SK-N-SH treated with all-trans-retinoic acid at 6 μM for 48 hours (cell line): ENCODE results near the gene RNF166.
A peak's percentile ranks its signal among the peaks of the same experiment; 100 is the strongest.

Source experiments
- ATAC-seq: fragments of 200-7000 bp; cut with Tn5 transposase; 3 replicates; pipeline ENCODE4 v1.9.1; 2020; ENCODE audit warnings: mild to moderate bottlenecking, moderate library complexity
- ARNTL ChIP-seq: fragments of 450-650 bp; formaldehyde crosslinking; IDR thresholded peaks from 2 replicates; pipeline ENCODE4 v1.5.0; 2020; ENCODE audit warnings: low read depth, mild to moderate bottlenecking, moderate library complexity, borderline replicate concordance
- BACH2 ChIP-seq: fragments of 250-450 bp; sonication (Bioruptor Pico); IDR thresholded peaks from 2 replicates; pipeline ENCODE4 v1.9.0; 2021; ENCODE audit warnings: mild to moderate bottlenecking, borderline replicate concordance
- CSDC2 ChIP-seq: fragments of 250-450 bp; sonication (Bioruptor Pico); IDR thresholded peaks from 2 replicates; pipeline ENCODE4 v1.5.0; 2020; ENCODE audit warnings: mild to moderate bottlenecking, moderate library complexity
- ESRRG ChIP-seq: fragments of 250-450 bp; sonication (Bioruptor Pico); IDR thresholded peaks from 2 replicates; pipeline ENCODE4 v1.6.1; 2021; ENCODE audit warnings: mild to moderate bottlenecking
- GLIS3 ChIP-seq: fragments of 250-450 bp; sonication (Bioruptor Pico); IDR thresholded peaks from 2 replicates; pipeline ENCODE4 v1.5.0; 2020; ENCODE audit warnings: mild to moderate bottlenecking, moderate library complexity
- ISL1 ChIP-seq: fragments of 250-450 bp; sonication (Bioruptor Pico); IDR thresholded peaks from 2 replicates; pipeline ENCODE4 v2.1.2; 2022; ENCODE audit warnings: mild to moderate bottlenecking, moderate library complexity
- OSR1 ChIP-seq: fragments of 250-450 bp; sonication (Bioruptor Pico); IDR thresholded peaks from 2 replicates; pipeline ENCODE4 v1.8.0; 2022; ENCODE audit warnings: moderate library complexity, mild to moderate bottlenecking, inconsistent platforms
- PPARA ChIP-seq: fragments of 250-450 bp; sonication (Bioruptor Pico); IDR thresholded peaks from 2 replicates; pipeline ENCODE4 v1.5.0; 2020; ENCODE audit warnings: mild to moderate bottlenecking, borderline replicate concordance
- RARB ChIP-seq: fragments of 250-450 bp; sonication (Bioruptor Pico); IDR thresholded peaks from 2 replicates; pipeline ENCODE4 v1.8.0; 2021; ENCODE audit warnings: mild to moderate bottlenecking, moderate library complexity
- TOX ChIP-seq: fragments of 250-450 bp; sonication (Bioruptor Pico); IDR thresholded peaks from 2 replicates; pipeline ENCODE4 v1.8.0; 2021; ENCODE audit warnings: mild to moderate bottlenecking, moderate library complexity, borderline replicate concordance
- ZC3H10 ChIP-seq: fragments of 250-450 bp; sonication (Bioruptor Pico); IDR thresholded peaks from 2 replicates; pipeline ENCODE4 v1.5.1; 2021; ENCODE audit warnings: mild to moderate bottlenecking, moderate library complexity
- ZFP3 ChIP-seq: fragments of 250-450 bp; sonication (Bioruptor Pico); IDR thresholded peaks from 2 replicates; pipeline ENCODE4 v1.5.0; 2020; ENCODE audit warnings: mild to moderate bottlenecking, moderate library complexity
- ZFP30 ChIP-seq: fragments of 450-650 bp; formaldehyde crosslinking; IDR thresholded peaks from 2 replicates; pipeline ENCODE4 v1.5.0; 2022; ENCODE audit warnings: mild to moderate bottlenecking, moderate library complexity
- ZNF565 ChIP-seq: fragments of 450-650 bp; formaldehyde crosslinking; conservative IDR thresholded peaks from 2 replicates; pipeline ENCODE4 v1.5.0; 2020; ENCODE audit warnings: low read depth, mild to moderate bottlenecking, moderate library complexity
- ZNF70 ChIP-seq: fragments of 450-650 bp; formaldehyde crosslinking; IDR thresholded peaks from 2 replicates; pipeline ENCODE4 v1.5.0; 2020; ENCODE audit warnings: mild to moderate bottlenecking, moderate library complexity
- ZNF8 ChIP-seq: fragments of 450-650 bp; formaldehyde crosslinking; IDR thresholded peaks from 2 replicates; pipeline ENCODE4 v1.5.0; 2020; ENCODE audit warnings: mild to moderate bottlenecking, moderate library complexity
- TF ChIP-seq, protein P1 (sequence below): fragments of 250-450 bp; sonication (Bioruptor Pico); IDR thresholded peaks from 2 replicates; pipeline ENCODE4 v1.5.0; 2020; ENCODE audit warnings: mild to moderate bottlenecking, moderate library complexity
- TF ChIP-seq, protein P2 (sequence below): fragments of 250-450 bp; sonication (Bioruptor Pico); IDR thresholded peaks from 2 replicates; pipeline ENCODE4 v1.8.0; 2020; ENCODE audit warnings: mild to moderate bottlenecking, moderate library complexity, borderline replicate concordance
- TF ChIP-seq, protein P3 (sequence below): fragments of 250-450 bp; sonication (Bioruptor Pico); IDR thresholded peaks from 2 replicates; pipeline ENCODE4 v1.8.0; 2021; ENCODE audit warnings: low read depth, mild to moderate bottlenecking, moderate library complexity, borderline replicate concordance
- TF ChIP-seq, protein P4 (sequence below): fragments of 250-450 bp; sonication (Bioruptor Pico); IDR thresholded peaks from 2 replicates; pipeline ENCODE4 v1.5.1; 2021; ENCODE audit warnings: mild to moderate bottlenecking, moderate library complexity
- TF ChIP-seq, protein P5 (sequence below): fragments of 250-450 bp; sonication (Bioruptor Pico); IDR thresholded peaks from 2 replicates; pipeline ENCODE4 v1.5.1; 2020; ENCODE audit warnings: low read depth, mild to moderate bottlenecking, moderate library complexity

RNF166 gene

DNA sequence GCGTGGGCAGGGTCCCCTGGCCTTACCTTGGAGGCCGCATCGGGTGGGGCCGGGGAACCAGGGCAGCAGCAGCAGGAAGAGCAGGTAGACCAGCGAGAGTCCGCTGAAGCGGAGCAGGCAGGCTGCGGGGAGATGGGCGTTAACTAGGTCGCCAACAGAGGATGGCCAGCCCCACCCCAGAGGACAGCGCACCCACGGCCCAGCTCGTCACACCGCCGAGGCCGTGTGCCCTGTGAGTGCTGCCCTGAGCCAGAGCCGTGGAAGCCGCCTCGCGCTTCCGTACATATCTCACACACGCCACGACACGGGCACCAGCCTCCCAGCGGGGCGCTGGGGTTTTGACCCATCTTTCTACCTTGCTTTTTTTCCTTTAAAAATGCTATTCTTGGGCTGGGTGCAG is 43.1 kb upstream of the RNF166 start:
- ATAC-seq = no peak
- TF ChIP-seq ZNF70 (CRISPR knock-in tag) (no peak), ZFP3 (CRISPR knock-in tag) (no peak), ESRRG (CRISPR knock-in tag) (no peak), OSR1 (no peak), CSDC2 (CRISPR knock-in tag) (no peak), ZC3H10 (no peak), TOX (CRISPR knock-in tag) (no peak), ZFP30 (no peak), ZNF8 (CRISPR knock-in tag) (no peak), RARB (CRISPR knock-in tag) (no peak), ZNF565 (CRISPR knock-in tag) (no peak), PPARA (CRISPR knock-in tag) (no peak), GLIS3 (no peak), ARNTL (no peak), BACH2 (no peak), ISL1 (CRISPR knock-in tag) (no peak)
- TF ChIP-seq, protein P1, sequence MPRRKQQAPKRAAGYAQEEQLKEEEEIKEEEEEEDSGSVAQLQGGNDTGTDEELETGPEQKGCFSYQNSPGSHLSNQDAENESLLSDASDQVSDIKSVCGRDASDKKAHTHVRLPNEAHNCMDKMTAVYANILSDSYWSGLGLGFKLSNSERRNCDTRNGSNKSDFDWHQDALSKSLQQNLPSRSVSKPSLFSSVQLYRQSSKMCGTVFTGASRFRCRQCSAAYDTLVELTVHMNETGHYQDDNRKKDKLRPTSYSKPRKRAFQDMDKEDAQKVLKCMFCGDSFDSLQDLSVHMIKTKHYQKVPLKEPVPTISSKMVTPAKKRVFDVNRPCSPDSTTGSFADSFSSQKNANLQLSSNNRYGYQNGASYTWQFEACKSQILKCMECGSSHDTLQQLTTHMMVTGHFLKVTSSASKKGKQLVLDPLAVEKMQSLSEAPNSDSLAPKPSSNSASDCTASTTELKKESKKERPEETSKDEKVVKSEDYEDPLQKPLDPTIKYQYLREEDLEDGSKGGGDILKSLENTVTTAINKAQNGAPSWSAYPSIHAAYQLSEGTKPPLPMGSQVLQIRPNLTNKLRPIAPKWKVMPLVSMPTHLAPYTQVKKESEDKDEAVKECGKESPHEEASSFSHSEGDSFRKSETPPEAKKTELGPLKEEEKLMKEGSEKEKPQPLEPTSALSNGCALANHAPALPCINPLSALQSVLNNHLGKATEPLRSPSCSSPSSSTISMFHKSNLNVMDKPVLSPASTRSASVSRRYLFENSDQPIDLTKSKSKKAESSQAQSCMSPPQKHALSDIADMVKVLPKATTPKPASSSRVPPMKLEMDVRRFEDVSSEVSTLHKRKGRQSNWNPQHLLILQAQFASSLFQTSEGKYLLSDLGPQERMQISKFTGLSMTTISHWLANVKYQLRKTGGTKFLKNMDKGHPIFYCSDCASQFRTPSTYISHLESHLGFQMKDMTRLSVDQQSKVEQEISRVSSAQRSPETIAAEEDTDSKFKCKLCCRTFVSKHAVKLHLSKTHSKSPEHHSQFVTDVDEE = no peak
- TF ChIP-seq, protein P2, sequence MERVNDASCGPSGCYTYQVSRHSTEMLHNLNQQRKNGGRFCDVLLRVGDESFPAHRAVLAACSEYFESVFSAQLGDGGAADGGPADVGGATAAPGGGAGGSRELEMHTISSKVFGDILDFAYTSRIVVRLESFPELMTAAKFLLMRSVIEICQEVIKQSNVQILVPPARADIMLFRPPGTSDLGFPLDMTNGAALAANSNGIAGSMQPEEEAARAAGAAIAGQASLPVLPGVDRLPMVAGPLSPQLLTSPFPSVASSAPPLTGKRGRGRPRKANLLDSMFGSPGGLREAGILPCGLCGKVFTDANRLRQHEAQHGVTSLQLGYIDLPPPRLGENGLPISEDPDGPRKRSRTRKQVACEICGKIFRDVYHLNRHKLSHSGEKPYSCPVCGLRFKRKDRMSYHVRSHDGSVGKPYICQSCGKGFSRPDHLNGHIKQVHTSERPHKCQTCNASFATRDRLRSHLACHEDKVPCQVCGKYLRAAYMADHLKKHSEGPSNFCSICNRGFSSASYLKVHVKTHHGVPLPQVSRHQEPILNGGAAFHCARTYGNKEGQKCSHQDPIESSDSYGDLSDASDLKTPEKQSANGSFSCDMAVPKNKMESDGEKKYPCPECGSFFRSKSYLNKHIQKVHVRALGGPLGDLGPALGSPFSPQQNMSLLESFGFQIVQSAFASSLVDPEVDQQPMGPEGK (CRISPR knock-in tag) = no peak
- TF ChIP-seq, protein P3, sequence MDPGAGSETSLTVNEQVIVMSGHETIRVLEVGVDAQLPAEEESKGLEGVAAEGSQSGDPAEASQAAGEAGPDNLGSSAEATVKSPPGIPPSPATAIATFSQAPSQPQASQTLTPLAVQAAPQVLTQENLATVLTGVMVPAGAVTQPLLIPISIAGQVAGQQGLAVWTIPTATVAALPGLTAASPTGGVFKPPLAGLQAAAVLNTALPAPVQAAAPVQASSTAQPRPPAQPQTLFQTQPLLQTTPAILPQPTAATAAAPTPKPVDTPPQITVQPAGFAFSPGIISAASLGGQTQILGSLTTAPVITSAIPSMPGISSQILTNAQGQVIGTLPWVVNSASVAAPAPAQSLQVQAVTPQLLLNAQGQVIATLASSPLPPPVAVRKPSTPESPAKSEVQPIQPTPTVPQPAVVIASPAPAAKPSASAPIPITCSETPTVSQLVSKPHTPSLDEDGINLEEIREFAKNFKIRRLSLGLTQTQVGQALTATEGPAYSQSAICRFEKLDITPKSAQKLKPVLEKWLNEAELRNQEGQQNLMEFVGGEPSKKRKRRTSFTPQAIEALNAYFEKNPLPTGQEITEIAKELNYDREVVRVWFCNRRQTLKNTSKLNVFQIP = no peak
- TF ChIP-seq, protein P4, sequence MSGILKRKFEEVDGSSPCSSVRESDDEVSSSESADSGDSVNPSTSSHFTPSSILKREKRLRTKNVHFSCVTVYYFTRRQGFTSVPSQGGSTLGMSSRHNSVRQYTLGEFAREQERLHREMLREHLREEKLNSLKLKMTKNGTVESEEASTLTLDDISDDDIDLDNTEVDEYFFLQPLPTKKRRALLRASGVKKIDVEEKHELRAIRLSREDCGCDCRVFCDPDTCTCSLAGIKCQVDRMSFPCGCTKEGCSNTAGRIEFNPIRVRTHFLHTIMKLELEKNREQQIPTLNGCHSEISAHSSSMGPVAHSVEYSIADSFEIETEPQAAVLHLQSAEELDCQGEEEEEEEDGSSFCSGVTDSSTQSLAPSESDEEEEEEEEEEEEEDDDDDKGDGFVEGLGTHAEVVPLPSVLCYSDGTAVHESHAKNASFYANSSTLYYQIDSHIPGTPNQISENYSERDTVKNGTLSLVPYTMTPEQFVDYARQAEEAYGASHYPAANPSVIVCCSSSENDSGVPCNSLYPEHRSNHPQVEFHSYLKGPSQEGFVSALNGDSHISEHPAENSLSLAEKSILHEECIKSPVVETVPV (CRISPR knock-in tag) = no peak

DNA sequence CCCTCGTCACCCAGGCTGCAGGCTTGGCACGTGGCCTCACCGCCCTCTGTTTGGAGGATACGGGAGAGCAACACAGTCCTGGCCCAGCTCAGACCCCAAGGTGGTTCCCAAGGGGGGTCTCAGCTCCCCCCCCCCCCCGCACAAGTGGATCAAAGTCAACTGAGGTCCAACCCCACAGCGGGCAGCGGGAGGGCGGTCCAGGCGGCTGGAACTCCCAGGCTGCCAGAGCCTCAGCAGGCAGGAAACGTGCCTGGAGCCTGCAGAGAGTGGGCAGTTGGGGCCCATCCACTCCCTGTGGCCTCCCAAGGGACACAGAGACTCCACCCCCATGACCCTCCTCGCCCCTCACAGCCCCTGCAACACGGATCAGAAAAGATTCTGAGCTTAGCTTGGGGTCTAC is 42.2 kb upstream of the RNF166 start:
- TF ChIP-seq ARNTL = no peak
- no peak for TF ChIP-seq ZNF8 (CRISPR knock-in tag)
- TF ChIP-seq, protein P5, sequence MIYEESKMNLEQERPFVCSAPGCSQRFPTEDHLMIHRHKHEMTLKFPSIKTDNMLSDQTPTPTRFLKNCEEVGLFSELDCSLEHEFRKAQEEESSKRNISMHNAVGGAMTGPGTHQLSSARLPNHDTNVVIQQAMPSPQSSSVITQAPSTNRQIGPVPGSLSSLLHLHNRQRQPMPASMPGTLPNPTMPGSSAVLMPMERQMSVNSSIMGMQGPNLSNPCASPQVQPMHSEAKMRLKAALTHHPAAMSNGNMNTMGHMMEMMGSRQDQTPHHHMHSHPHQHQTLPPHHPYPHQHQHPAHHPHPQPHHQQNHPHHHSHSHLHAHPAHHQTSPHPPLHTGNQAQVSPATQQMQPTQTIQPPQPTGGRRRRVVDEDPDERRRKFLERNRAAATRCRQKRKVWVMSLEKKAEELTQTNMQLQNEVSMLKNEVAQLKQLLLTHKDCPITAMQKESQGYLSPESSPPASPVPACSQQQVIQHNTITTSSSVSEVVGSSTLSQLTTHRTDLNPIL (CRISPR knock-in tag) = no peak
- TF ChIP-seq OSR1 = no peak
- no peak for TF ChIP-seq ZFP30
- TF ChIP-seq ISL1 (CRISPR knock-in tag) = no peak
- no peak for TF ChIP-seq ZC3H10
- TF ChIP-seq TOX (CRISPR knock-in tag) = no peak
- TF ChIP-seq CSDC2 (CRISPR knock-in tag) = no peak
- no peak for TF ChIP-seq GLIS3
- TF ChIP-seq ZNF565 (CRISPR knock-in tag) = no peak
- TF ChIP-seq ZFP3 (CRISPR knock-in tag) = no peak
- no peak for TF ChIP-seq ESRRG (CRISPR knock-in tag)
- ATAC-seq = no peak

DNA sequence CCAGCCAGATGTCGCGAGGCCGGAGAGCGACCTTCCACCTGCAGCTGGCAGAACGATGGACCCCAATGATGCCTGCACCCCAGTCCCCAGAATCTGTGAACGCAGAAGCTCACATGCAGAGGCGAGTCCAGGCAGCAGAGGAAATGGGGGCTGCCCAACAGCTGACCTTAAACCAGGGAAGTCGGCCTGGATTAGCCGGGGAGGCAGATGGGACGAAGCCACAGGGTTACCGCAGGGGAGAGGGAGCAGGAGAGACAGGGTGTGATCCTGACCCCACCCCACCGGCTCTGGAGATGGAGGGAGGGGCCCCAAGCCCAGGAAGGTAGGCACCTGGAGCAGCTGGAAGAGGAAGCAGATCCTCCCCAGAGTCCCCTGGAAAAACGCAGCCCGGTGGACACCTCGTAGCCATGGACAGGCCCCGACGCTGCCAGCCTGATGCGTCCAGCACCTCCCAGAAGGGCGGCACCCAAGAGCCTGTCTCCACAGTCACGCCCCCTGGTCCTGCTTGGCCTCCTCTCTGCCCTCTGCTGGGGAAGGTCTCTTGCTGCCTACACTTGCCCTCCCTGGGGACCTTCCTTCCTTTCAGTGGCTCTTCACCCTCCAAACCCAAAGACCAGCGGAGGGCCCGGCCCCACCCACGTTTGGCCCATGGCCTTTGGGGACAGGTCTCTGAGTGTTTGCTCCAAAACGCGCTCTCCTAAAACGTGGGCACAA is 41.5 kb upstream of the RNF166 start:
- TF ChIP-seq ZFP30 (no peak), ZC3H10 (no peak)
- ATAC-seq = peak; percentile 29; the same call in 2 of the 3 replicates
